Measurements from ENCODE around the gene ING5.

DNA sequence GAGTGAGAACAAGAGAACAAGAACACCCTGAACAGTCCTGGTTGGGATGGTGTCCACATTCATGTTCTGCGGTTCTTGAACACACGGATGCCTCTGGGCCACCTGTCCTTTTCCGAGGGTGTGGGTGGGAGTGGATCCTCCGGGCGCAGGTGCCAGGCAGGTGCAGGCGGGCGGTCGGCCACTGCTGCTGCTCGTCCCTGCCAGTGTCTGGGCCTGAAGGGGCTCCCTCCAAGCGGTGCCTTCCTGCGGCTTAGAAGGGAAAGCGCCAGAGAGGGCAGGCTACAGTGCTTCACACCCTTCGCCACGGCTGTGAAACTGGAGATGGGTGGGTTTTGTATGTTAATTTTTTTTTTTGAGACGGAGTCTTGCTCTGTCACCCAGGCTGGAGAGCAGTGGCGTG, 24.6 kb downstream of the ING5 start:
- no peak for TF ChIP-seq POLR2AphosphoS5 (IDR thresholded peaks at IDR 0.05; ENCODE audit: low read depth, low read length)
- no peak for TF ChIP-seq POLR2A (IDR thresholded peaks at IDR 0.05; ENCODE audit: low read depth, low read length)
- TF ChIP-seq TAF1 (IDR thresholded peaks at IDR 0.05; ENCODE audit: borderline replicate concordance, low read depth, low read length) = no peak
